GM19240 (cell line): ENCODE measurements around the gene TBC1D17.
"Not testable (repeated sequence)": the region's sequence is repeated elsewhere in the genome, so short reads cannot be mapped to it uniquely, and the experiment has no call there.

Experiments used
- DNase-seq: peaks from one replicate; pipeline ENCODE4 v3.0.0; 2011; ENCODE audit warnings: low spot score; ENCODE audit not compliant: insufficient read length

The TBC1D17 gene

DNA sequence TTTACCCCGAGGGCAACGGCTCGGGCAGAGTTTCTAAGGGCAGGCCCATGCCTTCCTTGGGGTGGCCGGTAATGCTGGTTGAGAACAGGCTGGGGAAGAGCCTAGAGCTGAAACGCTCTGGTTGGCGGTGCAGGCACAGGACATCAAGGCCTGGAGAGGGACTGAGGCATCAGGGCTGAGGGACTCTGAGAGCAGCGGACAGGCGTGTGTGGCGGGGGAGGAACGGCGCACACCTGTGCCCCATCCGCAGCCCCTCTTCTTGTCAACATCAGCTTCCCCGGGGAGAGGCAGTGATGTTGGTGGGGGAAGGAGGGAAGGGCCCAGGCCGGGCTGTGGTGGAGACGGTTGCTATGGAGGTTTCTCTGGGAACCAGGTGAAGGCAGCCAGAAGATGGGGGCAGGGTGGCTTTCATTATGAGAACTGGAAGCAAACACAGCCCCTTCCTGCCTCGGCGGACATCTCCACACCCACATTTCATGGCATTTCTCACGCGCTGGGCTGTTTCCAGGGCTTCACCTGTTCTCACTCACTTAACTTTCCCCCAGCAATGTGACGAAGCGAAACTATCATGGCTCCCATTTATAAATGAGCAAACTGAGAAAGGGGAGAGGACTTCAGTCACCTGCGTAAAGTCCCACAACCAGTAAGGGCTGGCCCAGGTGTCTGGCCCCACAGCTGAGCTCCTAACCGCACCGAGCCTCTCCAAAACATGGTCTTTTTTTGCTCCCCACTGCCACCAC is 43.3 kb downstream of the TBC1D17 start:
- DNase-seq: no peak

DNA sequence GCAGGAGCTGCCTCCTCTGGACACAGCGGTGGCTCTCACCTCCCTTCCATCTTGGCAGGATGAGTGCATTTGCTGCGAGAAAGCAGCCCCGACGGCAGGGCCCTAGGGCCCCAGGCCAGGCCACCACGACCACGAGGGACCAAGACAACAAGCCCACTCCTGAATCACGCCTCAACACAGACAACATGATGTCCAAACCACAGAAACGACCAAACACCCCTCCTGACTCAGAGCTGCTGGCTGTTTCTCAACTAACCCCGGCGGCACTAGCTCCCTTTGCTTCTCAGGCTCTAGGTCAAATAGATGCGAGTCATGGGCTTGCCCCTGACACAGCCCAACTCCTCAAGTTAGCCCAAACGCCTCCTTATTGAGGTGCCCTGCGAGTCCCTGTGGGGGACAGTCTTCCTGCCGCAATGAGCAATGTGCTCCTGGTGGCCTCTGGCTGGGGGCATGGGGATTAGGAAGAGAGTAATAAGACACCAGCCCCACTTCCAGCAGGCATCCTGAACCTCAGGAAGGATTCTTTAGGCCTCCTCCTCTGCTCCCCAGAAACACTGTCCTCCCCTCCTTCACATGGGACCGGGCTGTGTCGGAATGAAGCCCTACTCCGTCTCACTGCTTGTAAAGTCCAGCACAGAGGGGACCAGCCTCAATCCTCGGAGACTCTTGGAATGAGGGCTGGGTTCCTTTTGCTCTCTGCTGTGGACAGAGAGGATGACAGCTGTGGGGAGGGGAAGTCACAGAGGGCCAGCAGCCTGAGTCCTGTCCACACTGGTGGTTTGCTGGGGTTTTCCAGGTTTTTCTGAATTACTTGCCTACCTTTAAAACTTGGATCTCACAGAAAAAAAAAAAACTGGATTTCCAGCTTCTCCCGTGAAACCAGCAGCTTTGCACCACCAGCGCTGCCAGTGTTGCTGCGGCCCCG is 44.6 kb downstream of the TBC1D17 start:
- DNase-seq: no peak

DNA sequence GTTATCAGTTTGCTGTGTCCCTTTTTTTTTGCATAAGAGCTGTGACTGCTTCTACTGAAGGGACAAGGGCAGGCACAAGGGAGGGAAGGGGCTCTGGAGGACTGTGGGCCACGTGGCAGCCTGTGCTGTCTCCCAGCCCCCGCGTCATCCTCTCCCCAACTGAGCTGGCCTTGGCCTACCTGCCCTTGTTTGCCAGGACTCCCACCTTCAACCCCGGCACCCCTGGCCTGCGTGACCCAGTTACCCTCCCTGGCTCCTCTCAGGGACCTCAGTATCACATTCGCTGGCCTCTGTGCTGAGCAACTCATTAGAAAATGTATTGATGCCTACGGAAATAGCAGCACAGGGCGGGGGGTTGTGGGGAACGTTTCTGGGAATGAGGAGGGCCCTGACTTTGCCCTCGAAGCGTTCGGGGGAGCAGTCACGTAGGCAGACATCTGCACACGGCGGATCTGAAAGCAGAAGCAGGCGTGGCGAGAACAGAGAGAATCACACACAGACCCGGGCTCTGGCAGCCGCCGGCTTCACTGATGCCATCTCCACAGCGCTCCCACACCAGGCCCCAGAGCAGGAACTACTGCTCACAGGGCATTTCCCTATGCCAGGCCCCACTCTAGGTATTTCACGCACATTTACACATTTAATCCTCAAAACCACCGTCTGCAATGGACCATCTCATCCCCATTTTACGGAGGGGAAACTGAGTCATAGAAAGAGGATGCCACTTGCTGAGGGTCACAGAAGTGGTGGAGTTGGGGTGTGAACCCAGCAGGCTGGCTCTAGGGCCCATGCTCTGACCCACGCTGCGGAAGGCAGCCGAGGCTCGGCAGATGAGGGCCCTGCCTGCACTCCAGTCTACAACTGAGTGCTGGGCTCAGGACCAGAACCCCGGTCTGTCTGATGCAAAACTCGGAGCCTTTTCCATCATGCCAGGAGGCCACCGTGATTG is 45.8 kb downstream of the TBC1D17 start:
- DNase-seq: no peak

DNA sequence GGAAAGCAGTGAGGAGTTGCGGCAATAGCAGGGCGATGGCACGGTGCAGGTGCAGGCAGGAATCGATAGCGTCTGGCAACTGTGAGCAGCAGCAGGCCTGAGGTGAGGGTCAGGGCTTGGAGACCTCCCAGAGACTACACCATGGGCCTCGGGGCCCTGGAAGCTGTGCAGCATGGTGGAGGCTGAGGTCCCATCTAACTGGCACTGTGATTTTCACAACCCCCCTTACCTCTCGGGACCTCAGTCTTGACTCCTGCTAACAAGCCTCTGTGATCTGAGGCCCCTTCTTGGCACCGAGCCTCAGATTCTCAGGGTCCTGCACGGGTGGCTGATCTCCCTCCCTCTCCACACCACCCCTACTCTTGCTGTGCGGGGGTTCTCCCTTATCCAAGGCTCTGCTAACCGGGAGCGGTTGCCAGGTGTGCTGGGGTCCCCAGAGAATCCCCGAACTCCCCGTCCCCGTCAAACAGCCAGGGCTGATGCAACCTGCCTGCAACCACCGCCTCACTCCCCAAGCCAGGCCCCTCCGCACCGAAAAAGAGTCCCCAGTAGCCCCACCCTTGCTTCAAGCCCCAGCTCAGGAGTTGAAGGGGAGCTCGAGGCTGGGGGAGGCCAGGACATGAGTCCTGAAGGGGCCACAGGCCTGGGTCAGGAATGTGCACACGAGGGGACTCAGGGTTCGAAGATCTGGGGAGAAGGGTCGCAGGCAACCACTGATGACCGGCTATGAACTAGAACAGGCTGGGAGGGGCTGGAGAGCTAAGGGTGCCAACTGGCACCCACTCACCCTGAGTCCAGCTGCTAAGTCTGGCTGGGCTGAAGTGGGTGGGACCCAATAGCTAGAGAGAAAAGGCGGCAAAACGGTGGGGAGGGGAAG is 46.7 kb downstream of the TBC1D17 start:
- DNase-seq: no peak

DNA sequence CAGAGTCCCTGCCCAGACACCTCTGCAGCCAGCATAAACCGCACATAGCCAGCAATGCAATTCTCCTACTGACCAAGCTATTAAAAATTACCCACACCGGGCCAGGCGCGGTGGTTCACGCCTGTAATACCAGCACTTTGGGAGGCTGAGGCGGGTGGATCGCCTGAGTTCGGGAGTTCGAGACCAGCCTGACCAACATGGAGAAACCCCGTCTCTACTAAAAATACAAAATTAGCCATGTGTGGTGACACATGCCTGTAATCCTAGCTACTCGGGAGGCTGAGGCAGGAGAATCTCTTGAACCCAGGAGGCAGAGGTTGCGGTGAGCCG is 47.3 kb downstream of the TBC1D17 start:
- DNase-seq: not testable (repeated sequence)

- no peak for DNase-seq
Measured at GRCh38 chr19:49925486-49925885, 48.0 kb downstream of the TBC1D17 start.

DNA sequence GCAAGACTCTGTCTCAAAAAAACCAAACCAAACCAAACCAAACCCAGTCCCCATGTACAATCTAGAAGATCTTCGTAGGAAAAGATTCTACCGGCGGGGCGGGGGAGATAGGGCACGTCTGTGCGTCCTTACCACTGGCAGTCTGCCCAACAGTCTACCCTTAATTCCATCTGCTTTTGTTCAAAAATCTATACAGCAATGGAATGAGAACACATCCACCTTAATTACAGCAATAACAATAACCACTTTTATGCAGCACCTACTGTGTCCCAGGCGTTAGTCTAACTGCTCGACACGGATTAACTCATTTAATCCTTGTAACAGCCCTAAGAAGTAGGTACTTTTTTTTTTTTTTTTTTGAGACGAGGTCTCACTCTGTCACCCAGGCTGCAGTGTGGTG is 49.0 kb downstream of the TBC1D17 start:
- DNase-seq: no peak

DNA sequence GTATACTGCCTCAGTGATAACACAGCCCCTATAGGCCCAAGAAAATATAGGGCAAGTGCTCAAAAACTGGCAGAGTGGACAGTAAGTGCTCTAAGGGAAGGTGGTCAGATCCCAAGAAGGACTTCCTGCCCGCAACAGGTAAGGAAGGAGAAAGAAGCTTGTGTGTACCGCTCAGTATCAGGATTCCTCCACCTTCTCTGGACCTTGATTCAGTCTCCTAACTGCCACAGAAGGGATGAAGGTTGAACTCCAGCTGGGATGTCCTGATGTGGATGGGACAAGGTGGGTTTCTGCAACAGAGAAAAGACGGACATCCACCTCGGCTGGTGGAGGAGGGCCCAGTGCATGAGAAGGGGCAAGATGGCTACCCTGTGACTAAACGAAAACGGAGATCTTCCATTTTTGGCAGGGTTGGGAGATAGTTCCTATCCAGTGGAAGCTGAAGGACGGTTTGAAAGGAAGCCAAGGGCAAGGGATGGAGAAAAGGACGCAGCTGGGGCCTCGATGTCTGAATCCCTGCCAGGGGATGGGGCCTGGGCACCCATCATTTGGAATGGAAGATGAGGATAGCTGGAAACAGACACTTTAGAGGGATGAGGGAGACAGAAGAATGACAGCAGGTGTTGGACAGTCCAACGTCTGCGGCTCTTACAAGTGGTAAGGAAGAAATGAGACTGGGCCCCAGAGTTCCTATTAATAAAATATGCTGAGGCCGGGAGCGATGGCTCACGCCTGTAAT is 50.2 kb downstream of the TBC1D17 start:
- DNase-seq: no peak

DNA sequence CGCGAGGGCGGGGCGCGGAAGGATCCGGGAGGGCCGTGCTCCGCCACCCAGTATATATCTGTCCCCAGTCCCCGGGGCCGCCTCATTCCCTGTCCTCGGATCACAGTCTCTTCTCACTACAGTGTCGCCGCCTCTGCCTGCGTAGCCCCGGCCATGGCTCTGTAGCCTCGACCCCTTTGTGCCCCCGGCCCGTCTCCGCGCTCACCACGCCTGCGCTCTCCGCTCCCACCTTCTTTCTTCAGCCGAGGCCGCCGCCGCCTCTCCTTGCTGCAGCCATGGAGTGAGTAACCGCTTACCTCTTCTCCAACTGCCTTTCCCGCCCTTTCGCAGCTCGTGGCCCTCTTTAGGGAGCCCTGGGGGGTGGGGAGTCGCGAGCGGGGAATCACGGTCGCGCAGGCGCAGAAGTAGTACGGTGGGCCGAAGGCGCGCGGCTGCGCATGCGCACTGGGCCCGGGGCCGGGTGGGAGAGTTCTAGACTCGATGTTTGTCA is 51.7 kb downstream of the TBC1D17 start, which contains the start of the genes ATF5 and NUP62:
TSS of gene ATF5 (plus strand) at position 85 of the 490 bp plus-strand sequence. CDS start 1,646 bp downstream, outside the sequence.
TSS of gene NUP62 (minus strand) at position 384 of the 490 bp plus-strand sequence. CDS start 19,697 bp downstream, outside the sequence.
- peak; percentile 86 for DNase-seq

DNA sequence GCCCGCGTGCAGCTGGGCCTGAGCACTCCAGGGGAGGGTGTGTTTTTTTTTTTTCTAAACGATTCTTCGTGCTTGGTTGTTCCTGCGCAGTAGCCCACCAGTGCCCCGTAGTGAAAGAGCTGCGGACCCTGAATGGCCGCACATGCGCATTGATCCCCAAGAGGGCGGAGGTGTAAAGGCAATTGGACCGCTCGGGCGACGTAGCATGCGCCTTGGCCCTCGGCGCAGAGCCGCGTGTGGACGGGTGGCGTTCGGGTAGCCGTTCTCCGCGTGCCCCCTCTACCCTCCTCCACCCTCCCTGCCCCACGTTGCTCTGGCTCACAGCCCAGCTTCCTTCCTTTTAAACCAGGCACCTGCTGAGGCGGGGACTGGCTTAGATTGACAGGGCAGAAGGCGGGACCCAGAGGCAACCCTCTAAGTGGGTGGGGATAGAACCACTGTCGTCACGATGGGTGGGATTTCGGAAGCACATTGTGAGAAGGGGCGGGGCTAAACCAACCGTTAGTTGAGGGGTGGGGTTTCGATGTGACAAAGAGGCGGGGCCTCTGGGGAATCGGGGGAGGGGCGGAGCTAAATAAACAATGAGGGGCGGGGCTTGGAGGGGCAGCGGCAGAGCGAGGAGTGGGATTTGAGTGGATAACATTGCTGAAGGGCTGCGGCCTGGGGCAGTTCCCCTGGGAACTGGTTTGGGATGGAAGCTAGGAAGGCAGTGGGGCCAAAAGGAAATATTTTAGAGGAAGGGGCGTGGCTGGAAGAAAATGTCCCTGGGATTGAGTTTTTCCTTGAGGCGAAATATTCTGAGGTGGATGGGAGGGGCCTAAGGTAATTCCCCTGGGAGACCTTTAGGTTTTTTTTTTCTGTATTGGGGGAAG is 52.3 kb downstream of the TBC1D17 start:
- peak; percentile 89 for DNase-seq

DNA sequence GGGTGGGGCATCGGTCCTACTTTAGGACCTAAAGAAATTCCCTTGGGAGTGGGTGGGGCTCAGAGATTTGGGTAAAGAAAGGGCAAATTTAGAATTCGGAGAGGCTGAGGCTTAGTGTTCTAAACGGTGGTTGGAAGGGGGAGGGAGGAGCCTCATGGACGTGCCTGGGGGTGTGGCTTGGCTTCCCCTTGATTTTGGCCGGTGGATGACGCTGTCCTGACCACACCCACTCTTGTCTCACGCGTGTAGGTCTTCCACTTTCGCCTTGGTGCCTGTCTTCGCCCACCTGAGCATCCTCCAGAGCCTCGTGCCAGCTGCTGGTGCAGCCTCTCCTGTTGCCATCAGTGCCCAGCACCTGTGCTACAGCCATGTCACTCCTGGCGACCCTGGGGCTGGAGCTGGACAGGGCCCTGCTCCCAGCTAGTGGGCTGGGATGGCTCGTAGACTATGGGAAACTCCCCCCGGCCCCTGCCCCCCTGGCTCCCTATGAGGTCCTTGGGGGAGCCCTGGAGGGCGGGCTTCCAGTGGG is 53.0 kb downstream of the TBC1D17 start:
- no peak for DNase-seq

- no peak for DNase-seq
Measured at GRCh38 chr19:49931293-49932040, 54.0 kb downstream of the TBC1D17 start.

GRCh38 chr19:49932041-49932451 is 54.5 kb downstream of the TBC1D17 start:
- DNase-seq: no peak

GRCh38 chr19:49932731-49933131 is 55.2 kb downstream of the TBC1D17 start:
- DNase-seq: no peak

- DNase-seq: no peak
Measured at GRCh38 chr19:49933643-49934042, 56.1 kb downstream of the TBC1D17 start.

GRCh38 chr19:49936549-49936948 is 59.0 kb downstream of the TBC1D17 start:
- no peak for DNase-seq

DNA sequence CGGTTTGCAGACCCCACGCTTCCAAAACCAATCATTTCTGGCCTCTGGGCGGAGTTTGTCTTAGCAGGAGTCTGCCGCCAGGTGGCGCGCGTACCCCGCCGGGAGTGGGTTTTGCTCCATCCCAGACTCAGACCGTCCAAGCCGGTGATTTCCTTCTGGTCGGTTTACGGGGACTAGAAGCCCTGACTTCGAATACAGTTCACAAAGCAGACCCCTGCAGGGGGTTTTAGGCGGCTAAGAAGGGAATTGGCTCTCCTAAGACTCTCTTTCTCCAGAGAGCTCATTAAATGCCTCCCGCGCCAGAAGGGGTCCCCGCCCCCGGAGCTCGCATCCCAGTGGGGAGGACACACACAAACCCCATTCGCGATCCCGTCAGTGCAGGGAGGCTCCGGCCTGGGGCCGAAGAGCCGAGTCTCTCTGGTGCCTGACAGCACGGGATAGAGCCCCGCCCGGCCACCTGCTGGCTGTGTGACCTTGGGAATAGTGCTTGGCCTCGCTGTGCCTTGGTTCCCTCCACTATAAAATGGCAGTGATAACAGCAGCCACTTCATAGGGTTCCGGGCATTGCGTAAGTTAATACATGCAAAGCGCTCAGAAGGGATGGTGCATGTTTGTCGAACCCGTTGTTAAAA is 60.4 kb downstream of the TBC1D17 start:
- peak; percentile 42 for DNase-seq
